ENCODE data around the gene ZMYND8. TPM values are rescaled to one million over a fixed set of nuclear protein-coding genes. Genes with fewer than 3 reads are reported as not detected.
A peak's percentile ranks its signal among the peaks of the same experiment; 100 is the strongest.

Gene ZMYND8
- total RNA-seq, 1 experiment from 2014 or later = 107 TPM

DNA sequence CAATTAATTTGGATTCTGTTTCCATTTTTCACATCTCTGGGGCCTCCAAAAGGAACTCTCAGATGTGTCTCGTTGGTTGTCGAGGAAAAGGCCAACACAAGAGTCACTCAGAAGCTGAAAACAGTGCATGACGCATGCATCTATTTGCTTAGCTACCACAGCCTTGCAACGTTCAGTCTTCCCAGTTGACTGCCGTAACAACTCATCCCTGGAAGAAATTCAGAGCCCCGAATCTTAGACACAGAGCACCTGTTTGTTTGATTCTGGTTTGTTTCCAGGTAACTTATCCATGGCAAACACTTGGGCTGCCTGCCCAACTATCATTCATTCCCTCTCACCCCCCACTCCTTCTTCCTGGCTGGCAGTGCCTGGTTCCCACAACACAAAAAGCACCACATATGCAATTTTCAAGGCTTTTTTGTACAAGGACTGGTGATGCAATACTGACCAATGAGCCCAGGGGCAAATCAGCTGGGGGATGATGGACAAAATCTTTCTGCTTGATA, 60.5 kb downstream of the ZMYND8 start:
- H3K9me2 ChIP-seq (ENCODE audit: insufficient read depth) = no peaks in the 10 kb centered on the region
- H2AFZ ChIP-seq = no peak overlapping the region
- no peaks in the 10 kb centered on the region for H3K9me3 ChIP-seq (ENCODE audit: insufficient read depth, low read depth)
- peaks cover 9% of the 10 kb centered on the region for H4K20me1 ChIP-seq (ENCODE audit: insufficient read depth)
- no peaks in the 10 kb centered on the region for H3K27me3 ChIP-seq (ENCODE audit: insufficient read depth, low read depth)
- H3K36me3 ChIP-seq (ENCODE audit: low read depth) = peaks cover 81% of the 10 kb centered on the region
- H3F3A ChIP-seq (ENCODE audit: insufficient read depth, low read depth) = peaks cover 79% of the 10 kb centered on the region; the same call in 1 of the 2 replicates
- peak in 1 of 2 experiments; percentile 76 for DNase-seq
- POLR2A ChIA-PET (ENCODE audit: unreplicated experiment) = no interaction called here
- TF ChIP-seq, protein P1, sequence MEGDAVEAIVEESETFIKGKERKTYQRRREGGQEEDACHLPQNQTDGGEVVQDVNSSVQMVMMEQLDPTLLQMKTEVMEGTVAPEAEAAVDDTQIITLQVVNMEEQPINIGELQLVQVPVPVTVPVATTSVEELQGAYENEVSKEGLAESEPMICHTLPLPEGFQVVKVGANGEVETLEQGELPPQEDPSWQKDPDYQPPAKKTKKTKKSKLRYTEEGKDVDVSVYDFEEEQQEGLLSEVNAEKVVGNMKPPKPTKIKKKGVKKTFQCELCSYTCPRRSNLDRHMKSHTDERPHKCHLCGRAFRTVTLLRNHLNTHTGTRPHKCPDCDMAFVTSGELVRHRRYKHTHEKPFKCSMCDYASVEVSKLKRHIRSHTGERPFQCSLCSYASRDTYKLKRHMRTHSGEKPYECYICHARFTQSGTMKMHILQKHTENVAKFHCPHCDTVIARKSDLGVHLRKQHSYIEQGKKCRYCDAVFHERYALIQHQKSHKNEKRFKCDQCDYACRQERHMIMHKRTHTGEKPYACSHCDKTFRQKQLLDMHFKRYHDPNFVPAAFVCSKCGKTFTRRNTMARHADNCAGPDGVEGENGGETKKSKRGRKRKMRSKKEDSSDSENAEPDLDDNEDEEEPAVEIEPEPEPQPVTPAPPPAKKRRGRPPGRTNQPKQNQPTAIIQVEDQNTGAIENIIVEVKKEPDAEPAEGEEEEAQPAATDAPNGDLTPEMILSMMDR (conservative IDR thresholded peaks at IDR 0.05) = no peak
- peaks cover 69% of the 10 kb centered on the region for H3K79me2 ChIP-seq (ENCODE audit: low read depth)
- H3K27ac ChIP-seq = peak overlapping the region; percentile 25
- H3K4me1 ChIP-seq (replicated peaks; ENCODE audit: insufficient read depth) = 0 out of 2 replicates have a peak, but pooled peaks cover 3% of the 10 kb centered on the region
- BruUV-seq (replicated peaks) = no TSS peak
- intact Hi-C loops (cut with micrococcal nuclease; ENCODE audit: unreplicated experiment) = no loop called here
- H3K4me2 ChIP-seq = no peak overlapping the region
- no peak overlapping the region for H3K4me3 ChIP-seq
- CTCF ChIA-PET = no interaction called here

GRCh38 chr20:47295129-47295813, 61.2 kb downstream of the ZMYND8 start:
- intact Hi-C loops (cut with micrococcal nuclease; ENCODE audit: unreplicated experiment) = no loop called here
- Histone ChIP-seq H3K27ac (peak overlapping the region; percentile 25; the same call in 1 of the 2 replicates), H3K9me3 (ENCODE audit: insufficient read depth, low read depth) (no peaks in the 10 kb centered on the region), H3K79me2 (ENCODE audit: low read depth) (peaks cover 64% of the 10 kb centered on the region), H3K4me1 (replicated peaks; ENCODE audit: insufficient read depth) (0 out of 2 replicates have a peak, but pooled peaks cover 3% of the 10 kb centered on the region), H4K20me1 (ENCODE audit: insufficient read depth) (peaks cover 9% of the 10 kb centered on the region), H3K4me3 (no peak overlapping the region), H3K4me2 (no peak overlapping the region), H3K36me3 (ENCODE audit: low read depth) (peaks cover 80% of the 10 kb centered on the region), H2AFZ (no peak overlapping the region), H3K27me3 (ENCODE audit: insufficient read depth, low read depth) (no peaks in the 10 kb centered on the region), H3K9me2 (ENCODE audit: insufficient read depth) (no peaks in the 10 kb centered on the region), H3F3A (ENCODE audit: insufficient read depth, low read depth) (peaks cover 85% of the 10 kb centered on the region; the same call in 1 of the 2 replicates)
- no TSS peak for BruUV-seq (replicated peaks)
- no peak for TF ChIP-seq EZH2 (IDR thresholded peaks at IDR 0.05; ENCODE audit: low read depth)
- TF ChIP-seq, protein P1 (conservative IDR thresholded peaks at IDR 0.05) = no peak
- ChIA-PET CTCF (no interaction called here), POLR2A (ENCODE audit: unreplicated experiment) (no interaction called here)
- DNase-seq = no peak

DNA sequence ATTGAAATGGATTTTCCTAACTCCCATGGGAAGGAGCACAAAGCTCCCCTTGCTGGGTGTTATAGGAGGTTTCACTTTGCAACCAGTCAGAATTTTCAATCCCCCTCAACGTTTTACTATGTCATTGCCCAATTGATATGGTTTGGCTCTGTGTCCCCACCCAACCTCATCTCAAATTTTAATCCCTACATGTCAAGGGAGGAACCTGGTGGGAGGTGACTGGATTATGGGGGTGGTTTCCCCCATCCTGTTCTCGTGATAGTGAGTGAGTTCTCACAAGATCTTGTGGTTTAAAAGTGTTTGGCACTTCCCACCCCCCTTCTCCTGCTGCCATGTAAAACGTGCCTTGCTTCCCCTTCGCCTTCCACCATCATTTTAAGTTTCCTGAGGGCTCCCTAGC, 62.9 kb downstream of the ZMYND8 start:
- no peak for DNase-seq
- peaks cover 9% of the 10 kb centered on the region; the same call in 1 of the 2 replicates for H4K20me1 ChIP-seq (ENCODE audit: insufficient read depth)
- no peaks in the 10 kb centered on the region for H3K9me2 ChIP-seq (ENCODE audit: insufficient read depth)
- no peak overlapping the region for H3K4me3 ChIP-seq
- BruUV-seq (replicated peaks) = no TSS peak
- H3K27ac ChIP-seq = no peak overlapping the region
- H2AFZ ChIP-seq = no peak overlapping the region
- ChIA-PET POLR2A (ENCODE audit: unreplicated experiment) (no interaction called here), CTCF (interaction anchor here (0.7 kb wide), 1 partner anchor 45 kb away, joined by 3 read pairs; no protein-coding TSS in a partner anchor)
- peaks cover 83% of the 10 kb centered on the region for H3F3A ChIP-seq (ENCODE audit: insufficient read depth, low read depth)
- TF ChIP-seq EZH2 (IDR thresholded peaks at IDR 0.05; ENCODE audit: low read depth) = no peak
- TF ChIP-seq, protein P1 (conservative IDR thresholded peaks at IDR 0.05) = no peak
- H3K79me2 ChIP-seq (ENCODE audit: low read depth) = peaks cover 52% of the 10 kb centered on the region
- intact Hi-C loops (cut with micrococcal nuclease; ENCODE audit: unreplicated experiment) = no loop called here
- H3K9me3 ChIP-seq (ENCODE audit: insufficient read depth, low read depth) = no peaks in the 10 kb centered on the region
- peaks cover 77% of the 10 kb centered on the region for H3K36me3 ChIP-seq (ENCODE audit: low read depth)
- no peaks in the 10 kb centered on the region for H3K27me3 ChIP-seq (ENCODE audit: insufficient read depth, low read depth)
- H3K4me2 ChIP-seq = no peak overlapping the region
- 0 out of 2 replicates have a peak, but pooled peaks cover 3% of the 10 kb centered on the region for H3K4me1 ChIP-seq (replicated peaks; ENCODE audit: insufficient read depth)
